ENCODE results near the gene GPR55.
A peak's percentile ranks its signal among the peaks of the same experiment; 100 is the strongest.

Gene GPR55

GRCh38 chr2:230879891-230880290 is 45.2 kb downstream of the GPR55 start:
- no peak for DNase-seq (ENCODE audit: low read depth in 2 of 2)

- no peak for DNase-seq (ENCODE audit: low read depth in 2 of 2)
These were observed 45.7 kb downstream of the GPR55 start for GRCh38 chr2:230879271-230879882.

DNA sequence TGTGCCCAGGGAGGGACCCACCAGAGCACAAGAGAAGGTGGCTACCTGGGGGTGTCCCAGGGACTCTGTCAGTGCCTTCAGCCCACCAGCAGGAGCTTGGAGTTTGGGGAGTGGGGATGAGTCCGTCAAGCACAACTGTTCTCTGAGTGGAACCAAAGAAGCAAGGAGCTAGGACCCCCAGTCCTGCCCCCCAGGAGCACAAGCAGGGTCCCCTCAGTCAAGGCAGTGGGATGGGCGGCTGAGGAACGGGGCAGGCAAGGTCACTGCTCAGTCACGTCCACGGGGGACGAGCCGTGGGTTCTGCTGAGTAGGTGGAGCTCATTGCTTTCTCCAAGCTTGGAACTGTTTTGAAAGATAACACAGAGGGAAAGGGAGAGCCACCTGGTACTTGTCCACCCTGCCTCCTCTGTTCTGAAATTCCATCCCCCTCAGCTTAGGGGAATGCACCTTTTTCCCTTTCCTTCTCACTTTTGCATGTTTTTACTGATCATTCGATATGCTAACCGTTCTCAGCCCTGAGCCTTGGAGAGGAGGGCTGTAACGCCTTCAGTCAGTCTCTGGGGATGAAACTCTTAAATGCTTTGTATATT is 46.3 kb downstream of the GPR55 start:
- no peak for DNase-seq (ENCODE audit: low read depth in 2 of 2)

DNA sequence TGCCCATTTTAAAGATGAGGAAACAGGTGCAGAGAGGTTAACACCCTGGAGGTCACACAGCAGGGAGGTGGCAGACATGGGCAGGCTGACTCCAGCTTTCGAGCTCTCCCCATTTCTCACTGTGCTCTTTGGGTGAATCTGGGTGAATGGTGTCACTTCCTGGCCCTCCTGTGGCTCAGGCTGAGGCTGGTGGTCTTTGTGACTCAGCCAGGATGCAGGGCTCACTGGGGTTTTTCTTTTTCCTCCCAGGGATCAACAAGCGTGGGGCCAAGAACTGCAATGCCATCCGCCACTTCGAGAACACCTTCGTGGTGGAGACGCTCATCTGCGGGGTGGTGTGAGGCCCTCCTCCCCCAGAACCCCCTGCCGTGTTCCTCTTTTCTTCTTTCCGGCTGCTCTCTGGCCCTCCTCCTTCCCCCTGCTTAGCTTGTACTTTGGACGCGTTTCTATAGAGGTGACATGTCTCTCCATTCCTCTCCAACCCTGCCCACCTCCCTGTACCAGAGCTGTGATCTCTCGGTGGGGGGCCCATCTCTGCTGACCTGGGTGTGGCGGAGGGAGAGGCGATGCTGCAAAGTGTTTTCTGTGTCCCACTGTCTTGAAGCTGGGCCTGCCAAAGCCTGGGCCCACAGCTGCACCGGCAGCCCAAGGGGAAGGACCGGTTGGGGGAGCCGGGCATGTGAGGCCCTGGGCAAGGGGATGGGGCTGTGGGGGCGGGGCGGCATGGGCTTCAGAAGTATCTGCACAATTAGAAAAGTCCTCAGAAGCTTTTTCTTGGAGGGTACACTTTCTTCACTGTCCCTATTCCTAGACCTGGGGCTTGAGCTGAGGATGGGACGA is 47.1 kb downstream of the GPR55 start:
- DNase-seq (ENCODE audit: low read depth in 2 of 2), result peak; percentile 51 to 53

- DNase-seq (ENCODE audit: low read depth in 2 of 2), result no peak
These were observed 47.8 kb downstream of the GPR55 start for GRCh38 chr2:230877116-230877758.

DNA sequence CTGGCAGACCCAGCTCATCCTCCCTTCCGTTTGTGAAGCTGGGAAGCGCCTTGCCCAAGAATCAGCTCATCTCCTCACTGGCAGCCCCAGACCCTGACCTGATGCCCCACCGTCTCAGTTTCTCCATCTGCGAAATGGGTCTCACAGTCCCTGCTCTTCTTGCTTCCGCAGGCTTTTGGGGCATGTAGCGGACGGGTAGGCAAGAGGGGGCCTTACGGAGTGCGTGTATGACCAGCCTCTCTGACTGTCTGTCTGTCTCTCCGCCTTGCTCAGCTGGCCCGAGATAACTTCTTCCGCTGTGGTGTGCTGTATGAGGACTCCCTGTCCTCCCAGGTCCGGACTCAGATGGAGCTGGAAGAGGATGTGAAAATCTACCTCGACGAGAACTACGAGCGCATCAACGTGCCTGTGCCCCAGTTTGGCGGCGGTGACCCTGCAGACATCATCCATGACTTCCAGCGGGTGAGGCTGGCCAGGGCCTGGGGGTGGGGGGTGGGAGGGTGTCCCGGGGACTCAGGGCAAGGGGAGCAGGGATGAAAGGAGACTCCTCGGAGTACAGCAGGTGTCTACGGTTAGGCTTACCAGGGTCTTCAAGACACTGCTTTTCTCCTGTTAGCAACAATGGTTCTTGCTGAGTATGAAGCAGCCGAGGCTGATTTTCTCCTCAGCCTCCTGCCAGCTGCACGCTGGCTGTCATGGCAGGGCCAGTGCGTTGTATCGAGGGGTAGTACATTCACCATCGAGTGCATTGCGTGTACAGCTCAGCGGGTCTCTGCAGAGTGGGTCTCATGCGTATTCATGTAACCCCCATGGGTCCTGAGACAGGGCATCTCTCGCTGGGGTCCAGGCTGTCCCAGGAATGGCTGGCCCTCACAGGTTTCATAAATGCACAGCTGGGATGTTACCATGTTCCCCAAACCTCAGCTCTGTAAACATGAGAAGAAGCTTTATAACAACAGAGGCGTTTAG is 49.4 kb downstream of the GPR55 start:
- no peak for DNase-seq (ENCODE audit: low read depth in 2 of 2)

GRCh38 chr2:230874876-230875275 is 50.2 kb downstream of the GPR55 start:
- DNase-seq (ENCODE audit: low read depth in 2 of 2), result no peak

- DNase-seq (ENCODE audit: low read depth in 2 of 2), result no peak
These were observed 50.6 kb downstream of the GPR55 start for GRCh38 chr2:230874456-230874855.

DNA sequence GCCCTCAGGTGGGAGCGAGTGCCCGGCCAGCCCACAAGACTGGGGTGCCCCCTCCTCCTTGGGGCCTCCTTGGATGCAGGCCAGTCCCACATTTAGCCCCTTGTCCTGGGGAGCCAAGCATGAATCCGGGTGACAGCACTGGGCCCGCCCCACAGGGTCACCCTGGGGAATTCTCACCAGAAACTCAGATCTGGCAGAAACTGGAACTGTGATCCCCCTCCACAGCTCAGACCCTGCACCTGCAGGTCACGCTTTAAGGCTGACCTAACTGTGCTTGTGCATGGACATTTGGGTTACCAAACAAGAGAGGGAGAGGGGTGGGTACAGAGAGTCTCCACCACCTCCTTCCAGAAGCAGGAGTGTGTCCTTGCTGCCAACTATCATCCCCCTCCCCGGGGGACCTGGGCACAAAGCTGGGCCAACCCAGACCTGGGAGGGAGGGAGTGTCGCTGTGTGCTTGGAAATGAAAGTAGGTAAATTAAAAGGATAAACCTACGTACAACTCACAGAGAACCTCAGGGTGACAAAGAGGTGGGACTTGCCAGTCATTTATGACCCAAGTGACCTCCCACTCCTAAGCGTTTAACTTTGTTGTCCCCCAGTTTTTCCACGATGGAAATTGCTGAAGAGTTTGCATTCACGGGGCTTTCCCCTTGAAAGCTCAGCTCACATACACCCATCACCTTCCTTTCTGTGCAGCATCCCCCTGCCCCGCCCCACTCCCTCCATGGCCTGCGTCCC is 51.2 kb downstream of the GPR55 start:
- no peak for DNase-seq (ENCODE audit: low read depth in 2 of 2)

DNA sequence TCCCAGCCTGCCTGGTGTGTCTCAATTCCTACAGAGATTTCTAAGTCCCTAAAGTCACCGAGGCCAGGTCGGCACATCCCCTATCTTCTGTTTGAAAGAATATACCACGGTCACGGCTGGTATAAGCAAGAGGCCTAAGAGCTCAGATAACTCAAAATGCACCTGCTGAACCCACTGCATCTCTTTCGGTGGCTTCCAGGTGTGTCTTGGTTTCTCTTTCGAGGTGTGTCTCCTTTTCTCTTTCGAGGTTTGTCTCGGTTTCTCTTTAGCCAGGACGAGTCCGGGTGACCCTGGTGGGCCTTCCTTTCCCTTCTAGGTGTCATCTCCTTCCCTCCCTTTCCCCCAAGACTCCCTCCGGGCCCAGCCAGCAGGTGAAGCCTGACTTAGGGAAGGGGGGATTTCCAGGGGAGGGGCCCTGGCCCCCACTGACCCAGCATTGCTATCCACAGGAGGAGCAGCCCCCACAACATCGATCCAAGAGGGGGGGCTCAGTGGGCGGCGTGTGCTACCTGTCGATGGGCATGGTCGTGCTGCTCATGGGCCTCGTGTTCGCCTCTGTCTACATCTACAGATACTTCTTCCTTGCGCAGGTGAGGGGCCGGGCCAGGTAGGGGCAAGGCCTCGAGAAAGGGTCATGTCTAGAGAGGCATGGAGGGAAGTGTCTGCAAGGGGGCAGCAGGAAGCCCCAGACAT is 51.9 kb downstream of the GPR55 start:
- DNase-seq (ENCODE audit: low read depth in 2 of 2), result no peak

DNA sequence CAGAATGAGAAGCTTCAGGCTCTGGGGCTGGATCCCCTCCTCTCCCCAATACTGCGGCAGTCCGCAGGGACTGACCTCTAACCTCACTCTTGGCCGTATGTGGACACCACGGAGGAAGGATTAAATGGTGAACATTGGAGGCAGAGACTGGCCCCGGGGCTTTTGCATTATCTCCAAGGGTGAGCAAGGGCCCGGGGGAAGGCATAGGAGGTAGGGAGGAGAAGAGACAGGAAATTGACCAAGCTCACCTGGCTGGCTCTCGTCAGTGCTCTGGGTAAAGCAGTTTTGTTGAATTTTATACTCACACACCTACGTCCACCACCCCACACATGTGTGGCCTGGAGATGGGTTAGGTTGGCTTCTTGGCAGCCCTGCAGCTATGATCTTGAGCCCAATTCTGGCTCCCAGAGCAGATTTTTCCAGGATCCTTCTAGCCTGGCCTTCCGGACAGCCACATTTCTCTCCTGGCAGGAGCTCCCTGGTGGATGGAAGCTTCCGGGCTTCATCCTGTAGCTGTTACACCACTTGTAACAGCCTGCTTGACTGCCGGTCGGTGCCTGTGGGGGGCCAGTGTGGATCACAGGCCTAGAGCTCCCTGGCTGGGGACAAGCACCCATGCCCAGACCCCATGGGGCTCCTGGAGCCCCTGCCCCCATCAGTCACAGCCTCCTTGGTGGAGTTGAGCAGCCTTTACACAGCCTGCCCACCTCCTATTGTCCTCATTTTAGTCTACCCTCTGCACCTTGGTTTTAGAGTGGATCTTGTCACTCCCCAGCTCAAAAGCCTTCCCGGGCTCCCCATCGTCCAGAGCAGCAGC is 52.7 kb downstream of the GPR55 start:
- no peak for DNase-seq (ENCODE audit: low read depth in 2 of 2)

- DNase-seq (ENCODE audit: low read depth in 2 of 2), result no peak
These were observed 53.5 kb downstream of the GPR55 start for GRCh38 chr2:230871361-230872150.

GRCh38 chr2:230870544-230871360 is 54.3 kb downstream of the GPR55 start:
- DNase-seq (ENCODE audit: low read depth in 2 of 2), result no peak

DNA sequence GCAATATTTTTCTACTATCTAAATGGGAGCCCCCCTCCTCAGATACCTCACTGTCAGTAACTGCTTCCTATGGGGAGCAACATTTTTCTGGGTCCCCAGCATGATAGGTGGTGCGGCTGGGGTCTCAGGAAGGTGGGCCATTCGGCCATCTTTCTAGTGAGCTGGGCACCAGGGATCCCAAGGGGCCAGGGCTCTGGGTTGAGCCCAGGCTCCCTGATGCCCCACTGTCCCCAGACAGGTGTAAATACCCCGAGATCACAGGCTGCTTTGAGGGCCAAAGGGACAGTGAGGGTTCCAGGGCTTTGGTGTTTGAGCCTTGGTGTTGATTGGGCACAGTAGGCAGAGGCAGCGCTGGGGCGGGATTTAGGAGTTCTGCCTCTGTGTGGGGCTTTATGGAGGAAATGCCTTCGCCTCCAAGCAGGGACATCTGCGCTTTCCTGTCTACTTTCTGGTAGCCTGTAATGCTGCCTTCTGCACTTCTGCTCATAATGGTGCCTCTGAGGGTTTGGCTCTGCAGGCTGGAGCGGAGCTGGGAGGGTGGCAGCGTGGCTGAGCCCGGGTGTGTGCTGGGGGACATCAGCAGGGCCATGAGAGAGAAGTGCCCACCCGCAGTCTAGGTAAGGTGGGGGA is 55.0 kb downstream of the GPR55 start:
- DNase-seq (ENCODE audit: low read depth in 2 of 2), result no peak

DNA sequence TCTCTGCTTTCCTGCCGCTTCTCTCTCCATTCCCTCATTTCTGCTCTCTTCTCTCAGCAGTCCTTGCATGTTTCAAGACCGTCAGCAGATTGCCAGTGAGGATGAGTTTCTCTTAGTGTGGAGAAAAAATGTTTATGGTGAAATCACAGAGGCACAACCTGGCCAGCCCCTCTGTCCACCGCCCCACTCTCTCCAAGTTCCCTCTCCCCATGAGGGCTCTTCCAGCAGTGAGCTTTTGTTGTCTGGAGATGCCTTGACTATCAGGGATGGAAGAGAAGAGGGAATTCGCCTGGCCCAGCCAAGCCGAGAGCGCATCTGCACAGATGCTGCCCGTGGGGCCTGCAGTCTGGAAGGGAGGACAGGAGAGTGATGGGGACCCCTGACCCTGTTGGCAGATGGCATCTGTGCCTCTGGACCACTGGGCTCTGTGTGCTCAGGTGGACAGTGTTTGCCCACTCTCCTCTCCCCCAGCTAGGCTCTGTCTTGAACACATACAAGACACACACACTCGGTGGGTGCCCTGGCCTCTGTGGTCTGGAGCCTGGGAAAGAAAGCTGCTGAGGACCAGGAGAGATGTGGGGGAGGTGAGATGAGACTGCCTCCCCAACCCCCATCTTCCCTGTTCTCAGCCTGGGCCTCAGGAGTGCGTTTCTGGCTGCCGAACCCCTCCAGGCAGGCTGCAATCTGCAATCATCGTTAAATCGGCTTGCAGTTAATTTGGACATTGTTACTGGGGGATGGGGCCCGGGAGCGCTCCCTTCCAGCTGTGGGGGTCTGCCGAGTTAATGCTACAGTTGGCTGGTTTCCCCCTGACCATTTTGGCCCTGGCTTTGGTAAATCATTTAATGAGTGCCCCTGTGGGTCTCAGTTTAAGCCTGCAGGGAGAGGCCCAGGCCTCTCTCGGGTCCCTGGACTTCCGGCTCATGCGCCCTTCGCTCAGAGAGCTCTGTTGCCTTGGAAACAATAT is 55.8 kb downstream of the GPR55 start:
- DNase-seq (ENCODE audit: low read depth in 2 of 2), result no peak

All from stimulated activated CD8-positive, alpha-beta memory T cell treated with anti-CD3 and anti-CD28 coated beads, Interleukin-2, amount 100 ng/mL, for 48 hours (primary cell).